Spleen (tissue), 7 donors: Measurements from ENCODE around the gene KCNG2.

ENCODE experiments used
- CTCF ChIP-seq, 11 experiments: fragments of 200-600 bp in 7 of 11; fragments of 450-650 bp in 4 of 11; sonication (generic) in 4 of 11; IDR thresholded peaks in 8 of 11; conservative IDR thresholded peaks in 3 of 11; 1 replicate in 7 of 11; 2 replicates in 4 of 11; pipeline versions ENCODE4 v1.4.0 to v1.8.0; 2016 to 2021; ENCODE audit warnings: antibody characterized with exemption in 11 of 11, inconsistent platforms in 4 of 11, mild to moderate bottlenecking in 1 of 11
- POLR2A ChIP-seq, 3 donors: fragments of 450-650 bp; IDR thresholded peaks; one replicate each; pipeline ENCODE4 v1.5.1; 2017; ENCODE audit warnings: antibody characterized with exemption in 3 of 3, mild to moderate bottlenecking in 1 of 3
- POLR2AphosphoS5 ChIP-seq, 3 donors: sonication (generic); formaldehyde crosslinking; IDR thresholded peaks; one replicate each; pipeline ENCODE4 v1.5.1; 2017; ENCODE audit warnings: antibody characterized with exemption in 3 of 3
- donor health status: DM: no; HTN: no; CAD: no; lungs with moderate emphysema.
- donor health status: DM: no; HTN: no; CAD: no.
- donor health status: DM: no; HTN: no; CAD: no.

DNA sequence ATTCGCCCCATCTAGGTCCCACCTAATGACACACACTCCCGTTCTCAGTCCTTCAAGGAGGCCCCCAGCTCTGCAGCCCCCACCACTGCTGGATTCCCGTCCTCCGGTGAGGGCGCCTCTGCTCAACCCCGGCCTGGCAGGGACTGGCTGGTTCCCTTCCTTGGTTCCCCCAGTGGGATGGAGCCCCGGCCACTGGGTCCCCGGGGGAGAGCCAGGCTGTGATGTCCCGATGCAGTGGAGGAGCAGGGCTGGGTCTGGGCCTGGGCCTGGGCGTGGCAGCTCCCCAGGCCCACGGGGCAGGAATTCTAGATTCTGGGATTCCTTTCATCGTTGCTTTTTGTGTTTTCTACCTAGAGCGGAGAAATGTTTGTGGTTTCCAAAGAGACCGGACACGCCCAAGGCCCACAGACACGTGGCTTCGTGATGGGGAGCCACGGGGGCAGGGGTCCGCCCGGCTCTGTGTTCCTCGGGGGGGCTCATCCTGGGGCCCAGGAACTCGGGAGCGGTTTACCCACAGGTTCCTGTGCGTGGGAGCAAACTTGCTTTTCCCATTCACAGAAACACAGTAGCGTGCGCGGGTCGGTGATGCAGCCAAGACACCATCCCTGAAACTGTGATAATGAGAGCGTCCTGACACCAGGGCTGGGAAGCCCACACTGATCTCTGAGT lies 86.7 kb downstream of the KCNG2 start:
- TF ChIP-seq CTCF (IDR thresholded peaks at IDR 0.05 in 8 of 11, conservative IDR thresholded peaks at IDR 0.05 in 3 of 11): no peak
- no peak for TF ChIP-seq POLR2A (IDR thresholded peaks at IDR 0.05)
- TF ChIP-seq POLR2AphosphoS5 (IDR thresholded peaks at IDR 0.05): no peak
